GM12878 (cell line): ENCODE results near the gene HIPK4.
"Not testable (repeated sequence)": the region's sequence is repeated elsewhere in the genome, so short reads cannot be mapped to it uniquely, and the experiment has no call there.

Experiments used
- CTCF ChIP-seq, 3 experiments: IDR thresholded peaks in 2 of 3; conservative IDR thresholded peaks in 1 of 3; 2 replicates each; pipeline ENCODE4 v1.5.1; 2011; ENCODE audit warnings: low read depth in 3 of 3, low read length in 3 of 3, mild to moderate bottlenecking in 3 of 3, control low read depth in 2 of 3, moderate library complexity in 2 of 3, inconsistent platforms in 1 of 3, mixed read lengths in 1 of 3; ENCODE audit not compliant: control insufficient read depth in 2 of 3, insufficient read depth in 1 of 3; ENCODE audit errors: extremely low read depth in 1 of 3
- TF ChIP-seq, protein P1 (sequence below): IDR thresholded peaks from 2 replicates; pipeline ENCODE4 v1.6.1; 2012; ENCODE audit warnings: mild to moderate bottlenecking, low read depth, low read length

DNA sequence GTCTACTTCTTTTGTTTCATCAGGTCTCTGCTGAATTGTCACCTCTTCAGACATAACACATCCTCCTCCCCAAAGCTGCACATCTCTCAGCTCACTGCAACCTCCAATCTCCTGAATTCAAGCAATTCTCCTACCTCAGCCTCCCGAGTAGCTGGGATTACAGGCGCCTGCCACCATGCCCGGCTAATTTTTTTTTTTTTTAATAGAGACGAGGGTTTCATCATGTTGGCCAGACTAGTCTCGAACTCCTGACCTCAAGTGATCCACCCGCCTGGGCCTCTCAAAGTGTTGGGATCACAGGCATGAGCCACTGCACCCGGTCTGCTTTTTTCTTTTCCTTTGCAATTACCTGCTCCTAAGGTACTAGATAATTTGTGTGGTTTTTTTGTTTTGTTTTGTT is 42.8 kb upstream of the HIPK4 start:
- TF ChIP-seq, protein P1, sequence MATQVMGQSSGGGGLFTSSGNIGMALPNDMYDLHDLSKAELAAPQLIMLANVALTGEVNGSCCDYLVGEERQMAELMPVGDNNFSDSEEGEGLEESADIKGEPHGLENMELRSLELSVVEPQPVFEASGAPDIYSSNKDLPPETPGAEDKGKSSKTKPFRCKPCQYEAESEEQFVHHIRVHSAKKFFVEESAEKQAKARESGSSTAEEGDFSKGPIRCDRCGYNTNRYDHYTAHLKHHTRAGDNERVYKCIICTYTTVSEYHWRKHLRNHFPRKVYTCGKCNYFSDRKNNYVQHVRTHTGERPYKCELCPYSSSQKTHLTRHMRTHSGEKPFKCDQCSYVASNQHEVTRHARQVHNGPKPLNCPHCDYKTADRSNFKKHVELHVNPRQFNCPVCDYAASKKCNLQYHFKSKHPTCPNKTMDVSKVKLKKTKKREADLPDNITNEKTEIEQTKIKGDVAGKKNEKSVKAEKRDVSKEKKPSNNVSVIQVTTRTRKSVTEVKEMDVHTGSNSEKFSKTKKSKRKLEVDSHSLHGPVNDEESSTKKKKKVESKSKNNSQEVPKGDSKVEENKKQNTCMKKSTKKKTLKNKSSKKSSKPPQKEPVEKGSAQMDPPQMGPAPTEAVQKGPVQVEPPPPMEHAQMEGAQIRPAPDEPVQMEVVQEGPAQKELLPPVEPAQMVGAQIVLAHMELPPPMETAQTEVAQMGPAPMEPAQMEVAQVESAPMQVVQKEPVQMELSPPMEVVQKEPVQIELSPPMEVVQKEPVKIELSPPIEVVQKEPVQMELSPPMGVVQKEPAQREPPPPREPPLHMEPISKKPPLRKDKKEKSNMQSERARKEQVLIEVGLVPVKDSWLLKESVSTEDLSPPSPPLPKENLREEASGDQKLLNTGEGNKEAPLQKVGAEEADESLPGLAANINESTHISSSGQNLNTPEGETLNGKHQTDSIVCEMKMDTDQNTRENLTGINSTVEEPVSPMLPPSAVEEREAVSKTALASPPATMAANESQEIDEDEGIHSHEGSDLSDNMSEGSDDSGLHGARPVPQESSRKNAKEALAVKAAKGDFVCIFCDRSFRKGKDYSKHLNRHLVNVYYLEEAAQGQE, result not testable (repeated sequence)
- TF ChIP-seq CTCF (IDR thresholded peaks at IDR 0.05 in 2 of 3, conservative IDR thresholded peaks at IDR 0.05 in 1 of 3; ENCODE audit: control insufficient read depth in 2 of 3, extremely low read depth in 1 of 3, insufficient read depth in 1 of 3, low read depth in 3 of 3, low read length in 3 of 3), result not testable (repeated sequence)
